Activated CD8-positive, alpha-beta T cell treated with anti-CD3 and anti-CD28 coated beads for 36 hours (primary cell): Measurements from ENCODE around the gene AUTS2. TPM values are rescaled to one million over a fixed set of nuclear protein-coding genes. Genes with fewer than 3 reads are reported as not detected.

Experiments used
- ATAC-seq: fragments of 200-7000 bp; cut with Tn5 transposase; one replicate; pipeline ENCODE4 v1.10.0; 2021; ENCODE audit warnings: mild to moderate bottlenecking, moderate library complexity
- CTCF ChIA-PET: fragments of 350-600 bp; sonication (Branson Sonifier 250); formaldehyde crosslinking; loops from one replicate; lab custom pipeline; 2021; ENCODE audit warnings: antibody characterized with exemption; lab: Charles Lee
- POLR2A ChIA-PET: fragments of 350-600 bp; sonication (Branson Sonifier 250); formaldehyde crosslinking; loops from one replicate; lab custom pipeline; 2021; ENCODE audit warnings: antibody characterized with exemption; lab: Charles Lee
- DNase-seq: peaks from one replicate; pipeline ENCODE4 v3.0.0-alpha.2; 2020
- H3K27ac Mint-ChIP-seq: one replicate; pipeline ENCODE4 v1.8.0; 2021; ENCODE audit warnings: mild to moderate bottlenecking, mixed read lengths
- H3K27me3 Mint-ChIP-seq: one replicate; pipeline ENCODE4 v1.8.0; 2021; ENCODE audit warnings: mixed read lengths
- H3K36me3 Mint-ChIP-seq: one replicate; pipeline ENCODE4 v1.8.0; 2021; ENCODE audit warnings: low read depth, mixed read lengths
- H3K4me1 Mint-ChIP-seq: one replicate; pipeline ENCODE4 v1.8.0; 2021; ENCODE audit warnings: low read depth, mixed read lengths
- H3K4me3 Mint-ChIP-seq: one replicate; pipeline ENCODE4 v1.8.0; 2021; ENCODE audit warnings: mild to moderate bottlenecking, moderate library complexity, mixed read lengths
- H3K9me3 Mint-ChIP-seq: one replicate; pipeline ENCODE4 v1.8.0; 2021; ENCODE audit warnings: mixed read lengths
- intact Hi-C: fragments of 100-400 bp; cut with micrococcal nuclease; formaldehyde crosslinking; loops from one replicate; pipeline ENCODE4 v1.10.0; 2022
- total RNA-seq, 2 experiments: library from RNA; stranded (reverse); gene quantifications; one replicate each; pipeline ENCODE4 v1.2.3, GENCODE V29; 2021
- TF ChIP-seq, protein P1 (sequence below): fragments of 200-600 bp; IDR thresholded peaks from one replicate; pipeline ENCODE4 v1.8.0; 2022; ENCODE audit warnings: antibody characterized with exemption, mild to moderate bottlenecking

AUTS2 gene
- total RNA-seq, 2 experiments from 2014 or later = 3.1 to 3.3 TPM

DNA sequence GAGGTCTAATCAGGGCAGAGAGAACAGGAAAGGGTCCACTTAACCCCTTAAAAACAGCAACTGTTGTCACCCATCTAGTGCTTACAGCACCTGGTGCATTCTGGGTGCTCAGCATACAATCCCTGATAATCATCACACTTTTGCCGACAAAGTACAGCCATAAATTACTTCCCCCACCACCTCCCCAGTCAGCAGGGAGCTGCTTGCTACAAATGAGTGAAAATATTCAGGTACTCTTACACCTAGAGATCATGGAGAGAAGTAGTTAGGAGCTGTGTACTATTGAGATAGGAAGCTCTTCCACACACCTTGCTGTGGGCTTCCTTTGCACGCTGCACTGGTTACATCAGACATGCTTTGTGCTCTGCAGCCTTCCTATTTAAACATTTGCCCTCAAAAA is 810.2 kb downstream of the AUTS2 start:
- Mint-ChIP-seq H3K36me3 (no peaks in the 10 kb centered on the region), H3K4me3 (no peak overlapping the region), H3K27ac (no peak overlapping the region), H3K9me3 (no peaks in the 10 kb centered on the region), H3K27me3 (no peaks in the 10 kb centered on the region), H3K4me1 (no peaks in the 10 kb centered on the region)
- intact Hi-C loops = no loop called here
- no peak for ATAC-seq
- POLR2A ChIA-PET = no interaction called here
- CTCF ChIA-PET = no interaction called here
- DNase-seq = no peak
- TF ChIP-seq, protein P1, sequence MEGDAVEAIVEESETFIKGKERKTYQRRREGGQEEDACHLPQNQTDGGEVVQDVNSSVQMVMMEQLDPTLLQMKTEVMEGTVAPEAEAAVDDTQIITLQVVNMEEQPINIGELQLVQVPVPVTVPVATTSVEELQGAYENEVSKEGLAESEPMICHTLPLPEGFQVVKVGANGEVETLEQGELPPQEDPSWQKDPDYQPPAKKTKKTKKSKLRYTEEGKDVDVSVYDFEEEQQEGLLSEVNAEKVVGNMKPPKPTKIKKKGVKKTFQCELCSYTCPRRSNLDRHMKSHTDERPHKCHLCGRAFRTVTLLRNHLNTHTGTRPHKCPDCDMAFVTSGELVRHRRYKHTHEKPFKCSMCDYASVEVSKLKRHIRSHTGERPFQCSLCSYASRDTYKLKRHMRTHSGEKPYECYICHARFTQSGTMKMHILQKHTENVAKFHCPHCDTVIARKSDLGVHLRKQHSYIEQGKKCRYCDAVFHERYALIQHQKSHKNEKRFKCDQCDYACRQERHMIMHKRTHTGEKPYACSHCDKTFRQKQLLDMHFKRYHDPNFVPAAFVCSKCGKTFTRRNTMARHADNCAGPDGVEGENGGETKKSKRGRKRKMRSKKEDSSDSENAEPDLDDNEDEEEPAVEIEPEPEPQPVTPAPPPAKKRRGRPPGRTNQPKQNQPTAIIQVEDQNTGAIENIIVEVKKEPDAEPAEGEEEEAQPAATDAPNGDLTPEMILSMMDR = no peak

DNA sequence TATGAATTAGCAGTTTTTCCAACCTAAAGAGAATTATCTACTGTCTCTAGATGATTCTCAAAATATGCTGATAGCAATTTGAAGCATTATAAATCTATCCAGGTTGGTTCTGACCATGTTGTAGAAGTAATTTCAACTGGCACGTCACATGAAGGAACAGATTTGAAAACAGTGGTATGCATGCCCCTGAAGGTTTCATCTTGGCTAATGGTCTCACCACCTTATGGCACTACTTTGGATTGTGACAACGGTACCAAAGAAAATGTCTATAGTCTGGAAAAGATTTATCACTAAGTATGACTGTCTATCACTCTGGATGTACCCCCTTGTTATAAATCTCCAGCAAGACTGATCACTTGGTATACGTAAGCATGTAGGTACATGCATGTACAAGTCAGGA is 810.6 kb downstream of the AUTS2 start:
- H3K4me3 Mint-ChIP-seq = no peak overlapping the region
- H3K9me3 Mint-ChIP-seq = no peaks in the 10 kb centered on the region
- ChIA-PET POLR2A (no interaction called here), CTCF (no interaction called here)
- ATAC-seq (no peak), DNase-seq (no peak)
- no peaks in the 10 kb centered on the region for H3K4me1 Mint-ChIP-seq
- intact Hi-C loops = no loop called here
- H3K27ac Mint-ChIP-seq = no peak overlapping the region
- H3K36me3 Mint-ChIP-seq = no peaks in the 10 kb centered on the region
- H3K27me3 Mint-ChIP-seq = no peaks in the 10 kb centered on the region
- TF ChIP-seq, protein P1 = no peak

DNA sequence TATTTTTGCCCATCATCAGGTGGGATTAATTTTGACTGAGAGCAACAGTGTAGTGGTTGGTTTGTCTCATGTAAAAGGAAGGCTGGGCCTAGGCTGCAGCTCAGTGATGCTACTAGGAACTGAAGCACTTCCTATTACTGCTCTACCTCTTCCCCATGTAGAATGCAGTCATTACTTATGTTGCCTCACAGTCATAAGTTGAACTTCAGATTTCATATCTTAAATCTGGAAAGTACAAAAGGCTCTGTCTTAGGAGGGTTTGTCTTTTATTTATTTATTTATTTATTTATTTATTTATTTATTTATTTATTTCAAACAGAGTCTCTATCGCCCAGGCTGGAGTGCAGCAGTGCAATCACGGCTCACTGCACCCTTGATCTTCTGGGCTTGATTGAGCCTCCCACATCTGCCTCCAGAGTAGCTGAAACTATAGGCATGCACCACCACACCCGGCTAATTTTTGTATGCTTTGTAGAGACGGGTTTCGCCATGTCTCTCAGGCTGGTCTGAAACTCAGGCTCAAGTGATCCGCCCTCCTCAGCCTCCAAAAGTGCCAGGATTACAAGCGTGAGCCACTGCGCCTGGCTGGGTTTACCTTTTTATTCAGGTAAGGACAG is 812.0 kb downstream of the AUTS2 start:
- Mint-ChIP-seq H3K36me3 (no peaks in the 10 kb centered on the region), H3K27me3 (no peaks in the 10 kb centered on the region), H3K4me3 (no peak overlapping the region), H3K27ac (no peak overlapping the region), H3K9me3 (no peaks in the 10 kb centered on the region), H3K4me1 (no peaks in the 10 kb centered on the region)
- POLR2A ChIA-PET = no interaction called here
- TF ChIP-seq, protein P1 = no peak
- CTCF ChIA-PET = no interaction called here
- intact Hi-C loops = no loop called here
- ATAC-seq = no peak
- no peak for DNase-seq

DNA sequence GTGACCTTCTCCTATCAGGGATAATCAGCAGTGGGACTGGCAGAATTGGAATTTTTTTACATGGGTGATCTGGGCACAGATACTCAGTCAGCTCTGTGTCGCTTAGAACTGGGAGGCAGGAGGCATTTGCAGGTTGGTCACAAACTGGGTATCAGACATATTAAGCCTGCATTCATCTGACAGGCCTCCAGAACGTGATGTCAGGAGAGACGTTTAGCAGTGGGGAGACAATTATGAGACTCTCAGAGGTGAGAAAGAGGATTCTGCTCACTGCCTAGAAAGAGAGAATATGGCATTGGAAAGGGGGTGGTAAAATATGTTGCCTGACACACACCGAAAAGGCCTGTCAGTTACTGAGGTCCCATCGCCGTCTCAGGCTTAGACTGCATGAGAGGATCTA is 816.1 kb downstream of the AUTS2 start:
- TF ChIP-seq, protein P1 = no peak
- Mint-ChIP-seq H3K27me3 (no peaks in the 10 kb centered on the region), H3K36me3 (no peaks in the 10 kb centered on the region), H3K4me3 (no peak overlapping the region), H3K27ac (no peak overlapping the region), H3K4me1 (no peaks in the 10 kb centered on the region), H3K9me3 (no peaks in the 10 kb centered on the region)
- ChIA-PET CTCF (interaction anchor here (1.5 kb wide), 1 partner anchor 284 kb away, joined by 3 read pairs; no protein-coding TSS in a partner anchor), POLR2A (no interaction called here)
- intact Hi-C loops = no loop called here
- DNase-seq (no peak), ATAC-seq (no peak)

DNA sequence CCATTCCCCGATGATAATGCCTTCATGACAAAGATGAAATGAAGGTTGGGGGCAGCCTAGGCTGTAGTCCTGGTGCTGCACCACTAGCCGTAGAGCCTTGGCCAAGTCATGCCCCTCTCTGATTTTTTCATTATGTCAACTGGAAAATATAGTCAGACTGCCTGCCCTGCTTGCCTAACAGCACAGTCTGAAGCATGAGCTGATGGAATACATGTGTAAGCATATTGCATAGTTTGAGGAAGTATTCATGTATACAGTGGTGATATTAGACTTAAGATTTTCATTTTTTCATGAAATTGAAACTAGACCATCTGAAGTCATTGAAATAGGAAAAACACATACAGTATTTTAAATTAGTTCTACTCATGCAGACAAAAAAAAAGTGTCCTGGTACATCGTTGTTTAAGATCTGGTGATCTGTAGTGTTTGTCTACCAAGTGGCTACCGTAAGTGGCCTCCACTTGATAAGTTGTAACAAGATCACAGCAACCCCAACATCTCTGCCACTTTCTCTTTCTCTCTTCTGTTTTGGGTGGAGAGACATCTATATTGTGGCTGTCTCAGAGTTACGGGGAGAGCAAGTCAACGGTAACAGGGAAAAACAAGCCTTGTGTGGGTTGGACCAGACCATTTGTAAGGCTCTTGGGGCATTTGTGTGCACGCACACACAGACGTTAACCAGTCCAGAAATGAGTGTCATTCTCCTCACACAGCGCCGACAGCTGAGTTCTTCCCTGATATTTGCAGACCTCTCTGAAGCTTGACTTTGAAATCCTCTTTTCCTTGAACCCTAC is 817.1 kb downstream of the AUTS2 start:
- no peak overlapping the region for H3K4me3 Mint-ChIP-seq
- DNase-seq (no peak), ATAC-seq (no peak)
- CTCF ChIA-PET = interaction anchor here (1.5 kb wide), 1 partner anchor 283 kb away, joined by 3 read pairs; no protein-coding TSS in a partner anchor
- POLR2A ChIA-PET = no interaction called here
- no peaks in the 10 kb centered on the region for H3K36me3 Mint-ChIP-seq
- intact Hi-C loops = no loop called here
- no peaks in the 10 kb centered on the region for H3K27me3 Mint-ChIP-seq
- no peaks in the 10 kb centered on the region for H3K4me1 Mint-ChIP-seq
- TF ChIP-seq, protein P1 = no peak
- no peak overlapping the region for H3K27ac Mint-ChIP-seq
- H3K9me3 Mint-ChIP-seq = no peaks in the 10 kb centered on the region
